Kidney tubule cell (primary cell): ENCODE measurements around the gene EFHC1.

ENCODE experiments used
- DNase-seq: peaks from one replicate; pipeline ENCODE4 v3.0.0-alpha.2; 2018; ENCODE audit warnings: low spot score

The EFHC1 gene

GRCh38 chr6:52555518-52556233 lies 135.5 kb downstream of the EFHC1 start:
- no peak for DNase-seq

DNA sequence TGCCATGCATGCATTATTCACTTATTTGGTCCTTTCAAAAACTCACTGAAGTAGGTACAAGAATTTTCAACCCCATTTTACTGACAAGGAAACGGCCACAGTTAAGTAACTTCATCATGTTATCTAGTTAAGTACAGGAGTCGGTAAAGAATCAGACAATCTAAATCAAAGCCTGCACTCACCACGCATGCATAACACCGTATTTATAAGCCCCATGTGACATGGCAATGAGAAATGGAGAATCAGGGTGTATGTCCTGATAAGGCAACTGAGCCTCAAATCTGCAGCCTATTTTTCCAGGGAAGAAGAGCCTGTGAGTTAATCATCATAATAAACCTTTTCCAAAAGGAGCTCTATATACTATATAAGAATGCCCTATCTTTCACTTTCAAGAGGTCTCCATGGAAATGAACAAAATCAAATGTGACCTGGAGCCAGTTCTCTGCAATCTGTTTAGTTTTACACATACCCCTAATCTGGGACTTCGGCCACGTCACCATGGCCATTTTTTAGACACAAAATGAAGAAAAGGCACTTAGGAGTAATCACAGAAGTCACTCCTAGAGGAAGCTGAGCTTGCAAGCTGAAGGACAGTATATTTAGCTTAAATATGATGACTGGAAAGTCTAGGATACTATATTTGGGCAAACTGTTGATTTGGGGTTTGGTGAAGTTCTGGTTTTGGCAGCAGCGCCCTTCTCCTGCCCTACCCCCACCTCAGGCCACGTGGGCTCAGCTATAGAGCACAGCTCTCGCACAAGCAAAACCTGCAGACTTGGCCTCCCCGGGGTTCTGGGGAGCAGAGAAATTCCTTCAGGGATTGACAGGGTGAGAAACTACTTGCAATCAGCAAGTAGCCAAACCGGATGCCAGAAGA lies 137.5 kb downstream of the EFHC1 start:
- DNase-seq = no peak

DNA sequence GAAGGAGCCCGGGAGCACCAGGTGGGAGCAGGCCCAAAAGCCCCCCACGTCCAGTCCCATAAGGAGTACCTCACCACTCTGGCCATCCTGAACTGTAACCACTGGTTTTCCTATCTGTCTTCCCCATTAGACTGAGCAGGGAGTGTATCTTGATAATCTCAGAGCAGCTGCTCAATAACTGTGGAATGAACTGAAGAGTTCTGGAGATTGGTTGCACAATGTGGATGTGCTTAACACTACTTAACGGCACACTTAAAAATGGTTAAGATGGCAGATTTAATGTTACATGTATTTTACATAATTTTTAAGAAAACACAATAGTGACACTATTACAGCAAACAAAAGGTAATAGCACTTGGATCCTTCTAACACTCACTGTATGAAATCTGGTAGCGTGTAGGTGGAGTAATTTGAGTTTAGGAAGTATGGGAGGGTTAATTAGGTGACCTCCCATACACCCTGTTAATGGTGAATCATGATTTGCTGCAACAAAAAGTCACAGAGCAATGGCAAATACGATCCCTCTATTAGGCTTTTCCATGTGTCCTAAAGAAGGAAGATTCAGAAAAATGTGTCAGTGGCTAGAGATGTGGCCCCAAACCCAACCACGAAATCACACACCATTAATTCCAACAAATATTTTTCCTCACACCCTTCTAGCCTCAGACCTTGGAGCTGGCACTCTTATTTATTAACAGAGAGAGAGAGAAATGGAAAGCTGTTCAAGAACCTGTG lies 138.3 kb downstream of the EFHC1 start:
- peak; percentile 42 for DNase-seq

GRCh38 chr6:52560462-52560861 lies 140.3 kb downstream of the EFHC1 start:
- no peak for DNase-seq

GRCh38 chr6:52562911-52563310 lies 142.8 kb downstream of the EFHC1 start:
- DNase-seq = no peak

- DNase-seq = no peak
Measured at GRCh38 chr6:52564856-52565255, 144.7 kb downstream of the EFHC1 start.

DNA sequence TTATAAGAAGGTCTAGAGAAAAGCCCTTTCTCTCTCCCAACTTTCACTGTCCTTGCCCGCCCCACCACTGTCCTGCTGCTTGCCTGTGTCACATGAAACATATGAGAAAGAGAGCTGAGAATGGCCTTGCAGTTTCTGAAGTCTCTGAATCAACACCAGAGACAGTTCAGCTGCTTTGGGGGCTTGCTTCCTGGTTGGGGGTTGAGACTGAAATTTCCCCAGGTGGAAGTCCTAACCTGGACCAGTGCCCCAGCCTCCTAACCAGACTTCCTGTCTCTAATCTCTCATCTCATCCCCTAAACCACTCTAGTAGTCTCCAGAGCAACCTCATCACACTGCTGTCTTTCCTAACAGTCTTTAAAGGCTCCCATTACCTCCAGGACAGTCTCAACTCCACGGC lies 146.1 kb downstream of the EFHC1 start:
- no peak for DNase-seq

- peak; percentile 96 for DNase-seq
Measured at GRCh38 chr6:52566853-52567279, 146.7 kb downstream of the EFHC1 start.

GRCh38 chr6:52568320-52568719 lies 148.2 kb downstream of the EFHC1 start:
- DNase-seq = no peak

DNA sequence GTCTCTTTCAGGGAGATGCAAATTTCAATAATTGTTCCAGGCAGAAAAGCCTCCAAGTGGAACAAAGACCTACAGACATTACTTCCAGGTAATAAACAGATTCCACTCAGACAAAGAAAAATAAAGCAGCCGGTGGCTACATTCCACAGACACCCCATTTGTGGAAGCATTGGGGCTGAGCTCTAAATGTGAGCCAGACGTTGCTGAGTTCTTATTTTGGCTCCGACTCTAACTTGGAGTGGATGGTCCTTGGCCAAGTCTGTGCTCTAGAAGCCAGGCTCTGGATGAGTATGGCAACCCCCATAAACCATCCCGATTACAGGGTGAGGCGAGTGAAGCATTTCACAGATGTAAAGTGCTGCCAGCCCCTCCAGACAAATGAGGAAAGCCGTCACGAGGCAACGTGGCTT lies 150.2 kb downstream of the EFHC1 start:
- DNase-seq = peak; percentile 58

GRCh38 chr6:52571099-52571755 lies 151.1 kb downstream of the EFHC1 start:
- peak; percentile 53 for DNase-seq

- DNase-seq = no peak
Measured at GRCh38 chr6:52572536-52572935, 152.4 kb downstream of the EFHC1 start.

GRCh38 chr6:52573295-52573694 lies 153.2 kb downstream of the EFHC1 start:
- peak; percentile 47 for DNase-seq
